PC-9 (cell line): ENCODE measurements around the gene TRAPPC3. TPM values are rescaled to one million over a fixed set of nuclear protein-coding genes. Genes with fewer than 3 reads are reported as not detected.

Experiments used
- BruUV-seq: library from RNA; stranded (reverse); fragments of 400-500 nt; replicated peaks from 2 replicates; lab custom pipeline; 2021; lab: Mats Ljungman, UMichigan
- CTCF ChIA-PET: fragments of 300-600 bp; sonication (Branson Sonifier 250); formaldehyde crosslinking; loops from one replicate; lab custom pipeline; 2022; ENCODE audit warnings: antibody characterized with exemption; lab: Charles Lee
- POLR2A ChIA-PET: fragments of 300-600 bp; sonication (Branson Sonifier 250); formaldehyde crosslinking; loops from one replicate; lab custom pipeline; 2022; ENCODE audit warnings: antibody characterized with exemption; ENCODE audit not compliant: unreplicated experiment; lab: Charles Lee
- DNase-seq, 2 experiments: peaks; one replicate each; pipeline versions ENCODE4 v3.0.0 to v3.0.0-alpha.2; 2015 to 2022; ENCODE audit warnings: mixed read lengths in 1 of 2
- H2AFZ ChIP-seq: fragments of 200-600 bp; sonication (generic); 2 replicates; pipeline ENCODE4 v1.8.1; 2017; ENCODE audit warnings: antibody characterized with exemption
- H3F3A ChIP-seq: fragments of 200-600 bp; sonication (generic); 2 replicates; pipeline ENCODE4 v1.8.1; 2017; ENCODE audit warnings: antibody characterized with exemption, mild to moderate bottlenecking, low read depth; ENCODE audit not compliant: insufficient read depth
- H3K27ac ChIP-seq: fragments of 200-600 bp; sonication (generic); 2 replicates; pipeline ENCODE4 v1.6.1; 2016; ENCODE audit warnings: mixed run types
- H3K27me3 ChIP-seq: fragments of 200-600 bp; sonication (generic); 2 replicates; pipeline ENCODE4 v1.6.1; 2016; ENCODE audit warnings: low read depth, mixed run types; ENCODE audit not compliant: insufficient read depth
- H3K36me3 ChIP-seq: fragments of 200-600 bp; sonication (generic); 2 replicates; pipeline ENCODE4 v1.6.1; 2016; ENCODE audit warnings: low read depth, mixed run types
- H3K4me1 ChIP-seq: fragments of 200-600 bp; sonication (generic); replicated peaks from 2 replicates; pipeline ENCODE4 v1.6.1; 2016; ENCODE audit warnings: mixed run types; ENCODE audit not compliant: insufficient read depth
- H3K4me2 ChIP-seq: fragments of 200-600 bp; sonication (generic); 2 replicates; pipeline ENCODE4 v1.6.1; 2017; ENCODE audit warnings: mixed run types
- H3K4me3 ChIP-seq: fragments of 200-600 bp; sonication (generic); 2 replicates; pipeline ENCODE4 v1.6.1; 2016; ENCODE audit warnings: mixed run types
- H3K79me2 ChIP-seq: fragments of 200-600 bp; sonication (generic); 2 replicates; pipeline ENCODE4 v1.6.1; 2017; ENCODE audit warnings: low read depth, mixed run types
- H3K9me2 ChIP-seq: fragments of 200-600 bp; sonication (generic); 2 replicates; pipeline ENCODE4 v1.8.1; 2017; ENCODE audit warnings: mild to moderate bottlenecking; ENCODE audit not compliant: insufficient read depth
- H3K9me3 ChIP-seq: fragments of 200-600 bp; sonication (generic); 2 replicates; pipeline ENCODE4 v1.8.1; 2016; ENCODE audit warnings: low read depth; ENCODE audit not compliant: insufficient read depth
- H4K20me1 ChIP-seq: fragments of 200-600 bp; sonication (generic); 2 replicates; pipeline ENCODE4 v1.8.1; 2017; ENCODE audit not compliant: insufficient read depth
- EZH2 ChIP-seq: fragments of 200-600 bp; sonication (generic); IDR thresholded peaks from 2 replicates; pipeline ENCODE4 v1.8.0; 2017; ENCODE audit warnings: antibody characterized with exemption, low read depth
- intact Hi-C: fragments of 100-400 bp; cut with micrococcal nuclease; formaldehyde crosslinking; loops from one replicate; pipeline ENCODE4 v1.10.0; 2022; ENCODE audit not compliant: unreplicated experiment
- total RNA-seq: library from RNA; stranded (reverse); gene quantifications from 2 replicates; pipeline ENCODE4 v1.2.3, GENCODE V29; 2021
- TF ChIP-seq, protein P1 (sequence below): fragments of 200-600 bp; sonication (generic); conservative IDR thresholded peaks from 2 replicates; pipeline ENCODE4 v1.6.1; 2017; ENCODE audit warnings: mixed run types, antibody characterized with exemption, mild to moderate bottlenecking, moderate library complexity

Gene TRAPPC3
- total RNA-seq, 1 experiment from 2014 or later = 116 TPM

DNA sequence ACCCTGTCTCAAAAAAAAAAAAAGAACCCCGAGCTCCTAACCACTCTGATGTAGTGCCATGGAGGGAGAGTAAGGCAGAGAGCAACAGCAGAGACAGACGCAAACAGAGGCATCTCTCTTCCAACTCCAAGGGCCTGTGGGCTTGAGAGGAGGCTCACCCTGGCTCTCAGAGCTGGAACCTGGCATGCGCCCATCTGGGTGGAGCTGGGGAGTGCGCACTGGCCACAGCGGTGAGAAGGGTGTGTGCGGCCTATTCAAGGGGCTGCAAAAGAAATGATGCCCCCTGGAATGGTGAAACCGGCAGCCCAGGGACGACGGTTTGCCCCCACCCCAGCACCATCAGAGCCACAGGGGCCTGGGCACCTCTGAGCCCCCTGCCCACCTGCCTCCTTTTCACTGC, 41.9 kb downstream of the TRAPPC3 start:
- Histone ChIP-seq H3K79me2 (no peaks in the 10 kb centered on the region), H3K36me3 (no peaks in the 10 kb centered on the region), H4K20me1 (no peaks in the 10 kb centered on the region), H3K4me1 (peaks cover 17% of the 10 kb centered on the region), H3K4me3 (no peak overlapping the region), H2AFZ (no peak overlapping the region), H3K27ac (no peak overlapping the region), H3K9me3 (no peaks in the 10 kb centered on the region), H3K4me2 (no peak overlapping the region), H3K9me2 (no peaks in the 10 kb centered on the region), H3F3A (no peaks in the 10 kb centered on the region; the same call in 1 of the 2 replicates), H3K27me3 (no peaks in the 10 kb centered on the region)
- no TSS peak for BruUV-seq
- DNase-seq = no peak
- TF ChIP-seq, protein P1, sequence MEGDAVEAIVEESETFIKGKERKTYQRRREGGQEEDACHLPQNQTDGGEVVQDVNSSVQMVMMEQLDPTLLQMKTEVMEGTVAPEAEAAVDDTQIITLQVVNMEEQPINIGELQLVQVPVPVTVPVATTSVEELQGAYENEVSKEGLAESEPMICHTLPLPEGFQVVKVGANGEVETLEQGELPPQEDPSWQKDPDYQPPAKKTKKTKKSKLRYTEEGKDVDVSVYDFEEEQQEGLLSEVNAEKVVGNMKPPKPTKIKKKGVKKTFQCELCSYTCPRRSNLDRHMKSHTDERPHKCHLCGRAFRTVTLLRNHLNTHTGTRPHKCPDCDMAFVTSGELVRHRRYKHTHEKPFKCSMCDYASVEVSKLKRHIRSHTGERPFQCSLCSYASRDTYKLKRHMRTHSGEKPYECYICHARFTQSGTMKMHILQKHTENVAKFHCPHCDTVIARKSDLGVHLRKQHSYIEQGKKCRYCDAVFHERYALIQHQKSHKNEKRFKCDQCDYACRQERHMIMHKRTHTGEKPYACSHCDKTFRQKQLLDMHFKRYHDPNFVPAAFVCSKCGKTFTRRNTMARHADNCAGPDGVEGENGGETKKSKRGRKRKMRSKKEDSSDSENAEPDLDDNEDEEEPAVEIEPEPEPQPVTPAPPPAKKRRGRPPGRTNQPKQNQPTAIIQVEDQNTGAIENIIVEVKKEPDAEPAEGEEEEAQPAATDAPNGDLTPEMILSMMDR = no peak
- TF ChIP-seq EZH2 = no peak
- POLR2A ChIA-PET = interaction anchor here (0.6 to 0.7 kb wide), 3 partner anchors 10 to 744 kb away, joined by 3 to 9 read pairs (median 3); no protein-coding TSS in a partner anchor
- intact Hi-C loops = no loop called here
- CTCF ChIA-PET = no interaction called here

GRCh38 chr1:36106269-36106668, 43.0 kb downstream of the TRAPPC3 start:
- Histone ChIP-seq H3F3A (no peaks in the 10 kb centered on the region; the same call in 1 of the 2 replicates), H4K20me1 (no peaks in the 10 kb centered on the region), H3K4me3 (no peak overlapping the region), H3K4me2 (no peak overlapping the region), H3K27ac (no peak overlapping the region), H3K27me3 (no peaks in the 10 kb centered on the region), H2AFZ (no peak overlapping the region), H3K79me2 (no peaks in the 10 kb centered on the region), H3K9me3 (no peaks in the 10 kb centered on the region), H3K4me1 (peaks cover 17% of the 10 kb centered on the region), H3K36me3 (no peaks in the 10 kb centered on the region), H3K9me2 (no peaks in the 10 kb centered on the region)
- TF ChIP-seq, protein P1 = no peak
- no peak for TF ChIP-seq EZH2
- CTCF ChIA-PET = no interaction called here
- POLR2A ChIA-PET = no interaction called here
- BruUV-seq = no TSS peak
- DNase-seq = no peak
- intact Hi-C loops = no loop called here

DNA sequence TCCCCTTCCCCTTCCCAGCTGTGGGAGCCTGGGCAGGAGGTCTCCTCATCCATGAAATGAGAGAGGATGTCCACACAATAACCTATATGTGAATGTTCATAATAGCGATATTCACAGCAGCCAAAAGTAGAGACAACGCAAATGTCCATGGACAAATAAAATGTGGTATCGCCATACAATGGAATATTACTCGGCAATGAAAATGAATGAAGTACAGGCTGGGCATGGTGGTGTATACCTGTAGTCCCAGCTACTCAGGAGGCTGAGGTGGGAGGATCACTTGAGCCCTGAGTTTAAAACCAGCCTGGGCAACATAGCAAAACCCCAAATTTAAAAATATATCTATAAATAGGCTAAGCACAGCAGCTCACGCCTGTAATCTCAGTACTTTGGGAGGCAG, 47.7 kb downstream of the TRAPPC3 start:
- Histone ChIP-seq H4K20me1 (no peaks in the 10 kb centered on the region), H3K4me3 (no peak overlapping the region), H3K9me3 (no peaks in the 10 kb centered on the region), H3K9me2 (no peaks in the 10 kb centered on the region), H3K4me1 (peaks cover 4% of the 10 kb centered on the region; the same call in 1 of the 2 replicates), H3K36me3 (no peaks in the 10 kb centered on the region), H3K27ac (no peak overlapping the region), H3K27me3 (no peaks in the 10 kb centered on the region), H2AFZ (no peak overlapping the region), H3K4me2 (no peak overlapping the region), H3K79me2 (no peaks in the 10 kb centered on the region), H3F3A (peaks cover 4% of the 10 kb centered on the region; the same call in 1 of the 2 replicates)
- ChIA-PET POLR2A (no interaction called here), CTCF (interaction anchor here (1.0 kb wide), 1 partner anchor 47 kb away, joined by 3 read pairs; the partner anchor contains the start of gene TRAPPC3)
- intact Hi-C loops = no loop called here
- DNase-seq = no peak
- no TSS peak for BruUV-seq
- TF ChIP-seq, protein P1 = no peak
- TF ChIP-seq EZH2 = no peak
